A549 (cell line): Measurements from ENCODE around the gene SNRNP70.
"Not testable (repeated sequence)": the region's sequence is repeated elsewhere in the genome, so short reads cannot be mapped to it uniquely, and the experiment has no call there.

Experiments used
- CTCF ChIP-seq: fragments of >200 bp; sonication (Bioruptor Twin); formaldehyde crosslinking; IDR thresholded peaks from 3 replicates; pipeline ENCODE4 v1.5.1; 2016
- TP53 ChIP-seq: fragments of 250-450 bp; sonication (Bioruptor Pico); IDR thresholded peaks from 2 replicates; pipeline ENCODE4 v1.5.0; 2021; ENCODE audit warnings: mild to moderate bottlenecking, moderate library complexity

DNA sequence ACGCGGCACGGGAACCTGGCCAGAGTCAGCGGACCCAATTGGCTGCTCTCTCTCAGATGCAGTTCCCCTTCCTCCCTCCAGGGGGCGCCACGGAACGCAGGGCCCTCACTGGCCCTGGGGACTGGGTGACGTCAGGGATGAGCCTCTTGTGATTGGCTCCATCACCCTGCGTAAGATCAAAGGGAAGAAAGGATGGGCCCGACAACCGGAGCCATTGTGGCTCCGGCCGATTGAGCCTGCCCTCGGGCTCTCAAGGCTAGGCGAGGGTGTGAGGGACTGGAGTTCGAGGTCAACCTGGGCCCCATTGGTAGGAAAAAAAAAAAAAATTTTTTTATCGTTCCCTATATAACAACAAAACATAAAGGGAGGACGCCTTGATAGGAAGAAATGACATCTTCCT, 48.4 kb upstream of the SNRNP70 start, which contains the start of gene CGB1:
- not testable (repeated sequence) for TF ChIP-seq TP53 (CRISPR knock-in tag)
- TF ChIP-seq CTCF: peak; percentile 48
